Fibroblast of lung (primary cell): ENCODE results near the gene NRDC.

Experiments
- EZH2 ChIP-seq: IDR thresholded peaks from 2 replicates; pipeline ENCODE4 v1.5.1; 2012; ENCODE audit warnings: low read length, control low read depth, mild to moderate bottlenecking; ENCODE audit errors: missing control alignments
- TF ChIP-seq, protein P1 (sequence below), 2 donors: IDR thresholded peaks in 1 of 2; conservative IDR thresholded peaks in 1 of 2; 1 replicate in 1 of 2; 2 replicates in 1 of 2; pipeline ENCODE4 v1.5.1; 2011 to 2012; ENCODE audit warnings: low read length in 2 of 2, control low read depth in 1 of 2, inconsistent platforms in 1 of 2, low read depth in 1 of 2, mild to moderate bottlenecking in 1 of 2

DNA sequence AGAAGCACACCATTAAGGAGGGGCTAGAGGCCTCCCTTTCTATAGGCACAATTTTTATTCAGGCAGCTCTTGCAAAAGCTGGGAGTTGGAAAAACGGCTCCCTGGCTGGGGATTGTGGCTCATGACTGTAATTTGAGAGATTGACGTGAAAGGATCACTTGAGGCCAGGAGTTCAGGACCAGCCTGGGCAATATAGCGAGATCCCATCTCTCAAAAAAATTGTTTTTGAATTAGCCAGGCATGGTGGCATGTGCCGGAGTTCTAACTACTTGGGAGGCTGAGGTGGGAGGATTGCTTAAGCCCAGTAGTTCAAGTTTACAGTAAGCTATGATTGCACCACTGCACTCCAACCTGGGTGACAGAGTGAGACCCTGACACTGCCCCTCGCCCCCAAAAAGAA is 23.9 kb upstream of the NRDC start:
- TF ChIP-seq, protein P1, sequence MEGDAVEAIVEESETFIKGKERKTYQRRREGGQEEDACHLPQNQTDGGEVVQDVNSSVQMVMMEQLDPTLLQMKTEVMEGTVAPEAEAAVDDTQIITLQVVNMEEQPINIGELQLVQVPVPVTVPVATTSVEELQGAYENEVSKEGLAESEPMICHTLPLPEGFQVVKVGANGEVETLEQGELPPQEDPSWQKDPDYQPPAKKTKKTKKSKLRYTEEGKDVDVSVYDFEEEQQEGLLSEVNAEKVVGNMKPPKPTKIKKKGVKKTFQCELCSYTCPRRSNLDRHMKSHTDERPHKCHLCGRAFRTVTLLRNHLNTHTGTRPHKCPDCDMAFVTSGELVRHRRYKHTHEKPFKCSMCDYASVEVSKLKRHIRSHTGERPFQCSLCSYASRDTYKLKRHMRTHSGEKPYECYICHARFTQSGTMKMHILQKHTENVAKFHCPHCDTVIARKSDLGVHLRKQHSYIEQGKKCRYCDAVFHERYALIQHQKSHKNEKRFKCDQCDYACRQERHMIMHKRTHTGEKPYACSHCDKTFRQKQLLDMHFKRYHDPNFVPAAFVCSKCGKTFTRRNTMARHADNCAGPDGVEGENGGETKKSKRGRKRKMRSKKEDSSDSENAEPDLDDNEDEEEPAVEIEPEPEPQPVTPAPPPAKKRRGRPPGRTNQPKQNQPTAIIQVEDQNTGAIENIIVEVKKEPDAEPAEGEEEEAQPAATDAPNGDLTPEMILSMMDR (conservative IDR thresholded peaks at IDR 0.05 in 1 of 2, IDR thresholded peaks at IDR 0.05 in 1 of 2; ENCODE audit: low read depth in 1 of 2, low read length in 2 of 2): no peak
- no peak for TF ChIP-seq EZH2
